Upper lobe of right lung (tissue), 1 donor: ENCODE data around the gene RBBP8NL. TPM values are rescaled to one million over a fixed set of nuclear protein-coding genes. Genes with fewer than 3 reads are reported as not detected.

ENCODE experiments used
- ATAC-seq: fragments of 200-7000 bp; cut with Tn5 transposase; one replicate; pipeline ENCODE4 v1.9.1; 2020; ENCODE audit warnings: mild to moderate bottlenecking, moderate library complexity
- DNase-seq: peaks from one replicate; pipeline ENCODE4 v3.0.0-alpha.2; 2020
- H3K27ac ChIP-seq: fragments of 200-600 bp; one replicate; pipeline ENCODE4 v1.8.0; 2022
- H3K27me3 ChIP-seq: fragments of 200-600 bp; one replicate; pipeline ENCODE4 v1.8.0; 2022; ENCODE audit warnings: mild to moderate bottlenecking
- H3K36me3 ChIP-seq: fragments of 200-600 bp; one replicate; pipeline ENCODE4 v1.8.0; 2022
- H3K4me1 ChIP-seq: fragments of 200-600 bp; one replicate; pipeline ENCODE4 v1.8.0; 2022
- H3K4me3 ChIP-seq: fragments of 200-600 bp; one replicate; pipeline ENCODE4 v1.8.0; 2022; ENCODE audit warnings: mild to moderate bottlenecking
- H3K9me3 ChIP-seq: fragments of 200-600 bp; one replicate; pipeline ENCODE4 v1.8.0; 2022
- intact Hi-C: fragments of 100-400 bp; cut with DNase I; formaldehyde crosslinking; loops from one replicate; pipeline ENCODE4 v1.11.0; 2022
- total RNA-seq: library from RNA; stranded (reverse); fragmentation: NEBNext Ultra II Directional; extraction: Animal tissue kit (Norgen Biotek cat#: 25700); gene quantifications from one replicate; pipeline ENCODE4 v1.2.1, GENCODE V29; 2021
- TF ChIP-seq, protein P1 (sequence below): fragments of 200-600 bp; IDR thresholded peaks from one replicate; pipeline ENCODE4 v1.8.0; 2022; ENCODE audit warnings: antibody characterized with exemption
- donor health status: DM: no; HTN: yes; CAD: no; lungs with severe emphysema.

RBBP8NL gene
- total RNA-seq, 1 donor from 2014 or later, result 0.64 TPM

DNA sequence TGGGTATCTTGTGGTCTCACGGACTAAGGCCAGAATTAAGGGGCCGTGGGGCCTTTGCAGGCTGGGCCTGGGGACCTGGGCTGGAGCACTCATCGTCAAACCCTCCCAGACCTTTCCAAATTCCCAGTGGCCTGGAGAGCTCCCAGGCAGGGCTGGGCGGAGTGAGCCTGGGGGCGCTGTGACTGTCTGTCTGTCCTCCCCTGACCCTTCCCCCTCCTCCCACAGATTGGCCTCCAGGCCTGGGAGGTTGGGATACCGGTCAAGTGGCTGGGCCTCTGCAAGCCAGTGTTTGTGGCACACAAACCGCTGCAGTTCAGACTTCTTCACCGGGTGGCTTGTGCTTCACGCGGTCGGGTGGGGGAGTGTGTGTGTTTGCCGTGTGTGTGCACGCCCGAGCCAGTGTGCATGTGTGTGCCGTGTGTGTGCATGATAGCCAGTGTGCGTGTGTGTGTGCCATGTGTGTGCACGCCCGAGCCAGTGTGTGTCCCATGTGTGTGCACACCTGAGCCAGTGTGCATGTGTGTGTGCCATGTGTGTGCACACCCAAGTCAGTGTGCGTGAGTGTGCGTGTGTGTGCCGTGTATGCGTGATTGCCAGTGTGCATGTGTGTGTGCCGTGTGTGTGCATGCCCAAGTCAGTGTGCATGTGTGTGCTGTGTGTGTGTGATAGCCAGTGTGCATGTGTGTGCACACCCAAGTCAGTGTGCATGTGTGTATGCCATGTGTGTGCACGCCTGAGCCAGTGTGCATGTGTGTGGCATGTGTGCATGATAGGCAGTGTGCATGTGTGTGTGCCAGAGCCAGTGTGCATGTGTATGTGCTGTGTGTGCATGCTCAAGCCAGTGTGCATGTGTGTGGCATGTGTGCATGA is 6.3 kb downstream of the RBBP8NL start:
- Histone ChIP-seq H3K4me3 (no peak overlapping the region), H3K27ac (no peak overlapping the region), H3K4me1 (no peaks in the 10 kb centered on the region), H3K36me3 (no peaks in the 10 kb centered on the region), H3K9me3 (no peaks in the 10 kb centered on the region), H3K27me3 (no peaks in the 10 kb centered on the region)
- ATAC-seq (no peak), DNase-seq (no peak)
- intact Hi-C loops, result no loop called here
- TF ChIP-seq, protein P1, sequence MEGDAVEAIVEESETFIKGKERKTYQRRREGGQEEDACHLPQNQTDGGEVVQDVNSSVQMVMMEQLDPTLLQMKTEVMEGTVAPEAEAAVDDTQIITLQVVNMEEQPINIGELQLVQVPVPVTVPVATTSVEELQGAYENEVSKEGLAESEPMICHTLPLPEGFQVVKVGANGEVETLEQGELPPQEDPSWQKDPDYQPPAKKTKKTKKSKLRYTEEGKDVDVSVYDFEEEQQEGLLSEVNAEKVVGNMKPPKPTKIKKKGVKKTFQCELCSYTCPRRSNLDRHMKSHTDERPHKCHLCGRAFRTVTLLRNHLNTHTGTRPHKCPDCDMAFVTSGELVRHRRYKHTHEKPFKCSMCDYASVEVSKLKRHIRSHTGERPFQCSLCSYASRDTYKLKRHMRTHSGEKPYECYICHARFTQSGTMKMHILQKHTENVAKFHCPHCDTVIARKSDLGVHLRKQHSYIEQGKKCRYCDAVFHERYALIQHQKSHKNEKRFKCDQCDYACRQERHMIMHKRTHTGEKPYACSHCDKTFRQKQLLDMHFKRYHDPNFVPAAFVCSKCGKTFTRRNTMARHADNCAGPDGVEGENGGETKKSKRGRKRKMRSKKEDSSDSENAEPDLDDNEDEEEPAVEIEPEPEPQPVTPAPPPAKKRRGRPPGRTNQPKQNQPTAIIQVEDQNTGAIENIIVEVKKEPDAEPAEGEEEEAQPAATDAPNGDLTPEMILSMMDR, result no peak

DNA sequence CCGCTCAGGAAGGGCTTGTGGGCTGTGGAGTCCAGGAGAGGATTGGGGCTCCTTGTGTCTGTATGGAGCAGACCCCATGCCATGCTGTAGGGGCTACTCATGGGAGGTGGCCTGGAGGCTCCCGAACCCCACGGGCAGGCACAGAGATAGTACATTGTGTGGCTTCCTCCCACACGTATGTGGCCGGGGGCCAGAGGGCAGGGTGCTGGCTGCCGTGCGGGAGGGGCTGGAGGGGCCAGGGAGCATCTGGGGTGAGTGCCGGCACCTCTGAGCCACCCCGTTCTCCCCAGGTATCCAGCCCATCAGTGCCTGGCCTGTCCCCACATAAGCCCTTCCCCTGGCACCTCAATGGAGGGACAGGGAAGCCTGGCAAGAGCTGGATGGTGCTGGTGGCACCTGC is 7.6 kb downstream of the RBBP8NL start:
- intact Hi-C loops, result no loop called here
- Histone ChIP-seq H3K27ac (no peak overlapping the region), H3K36me3 (no peaks in the 10 kb centered on the region), H3K27me3 (no peaks in the 10 kb centered on the region), H3K4me1 (no peaks in the 10 kb centered on the region), H3K9me3 (no peaks in the 10 kb centered on the region), H3K4me3 (no peak overlapping the region)
- DNase-seq (no peak), ATAC-seq (no peak)
- TF ChIP-seq, protein P1, result no peak

DNA sequence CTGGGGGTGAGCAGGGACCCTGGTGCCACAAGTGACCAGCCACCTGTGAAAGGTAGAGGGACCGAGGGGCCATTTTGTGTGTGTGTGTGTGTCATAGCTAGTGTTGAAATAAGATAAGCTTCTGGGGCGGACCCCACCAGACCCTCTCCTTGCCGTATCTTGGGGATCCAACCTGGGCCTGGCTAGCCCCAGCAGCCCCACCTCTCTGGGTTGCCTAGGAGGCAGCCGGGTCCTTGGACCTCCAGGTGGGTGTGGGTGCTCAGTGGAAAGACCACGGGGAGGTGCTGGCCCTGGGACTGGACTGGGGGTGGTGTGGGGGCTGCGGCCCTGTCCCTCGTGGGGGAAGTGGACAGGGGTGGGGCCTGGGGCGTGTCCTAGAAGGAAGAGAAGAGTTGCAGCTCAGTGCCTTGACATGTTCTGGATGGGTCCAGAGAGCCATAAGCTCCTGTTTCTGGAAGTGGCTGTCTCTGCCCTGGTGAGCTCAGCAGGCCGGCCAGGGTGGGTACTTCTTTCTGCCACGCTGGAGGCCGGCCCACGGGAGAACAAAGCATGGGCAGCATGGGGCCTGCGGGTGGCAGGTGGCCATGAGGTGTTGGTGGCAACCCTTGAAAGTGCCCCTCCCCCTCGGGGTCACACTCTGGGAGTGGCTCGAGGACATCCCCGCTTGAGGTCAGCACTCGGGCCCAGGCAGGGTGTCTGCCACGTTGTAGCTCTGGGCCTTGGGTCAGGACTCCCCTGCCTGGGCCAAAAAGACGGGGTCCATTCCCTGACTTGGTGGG is 8.4 kb downstream of the RBBP8NL start:
- TF ChIP-seq, protein P1, result no peak
- Histone ChIP-seq H3K9me3 (no peaks in the 10 kb centered on the region), H3K4me1 (no peaks in the 10 kb centered on the region), H3K27me3 (no peaks in the 10 kb centered on the region), H3K4me3 (no peak overlapping the region), H3K36me3 (no peaks in the 10 kb centered on the region), H3K27ac (no peak overlapping the region)
- DNase-seq (no peak), ATAC-seq (no peak)
- intact Hi-C loops, result no loop called here

DNA sequence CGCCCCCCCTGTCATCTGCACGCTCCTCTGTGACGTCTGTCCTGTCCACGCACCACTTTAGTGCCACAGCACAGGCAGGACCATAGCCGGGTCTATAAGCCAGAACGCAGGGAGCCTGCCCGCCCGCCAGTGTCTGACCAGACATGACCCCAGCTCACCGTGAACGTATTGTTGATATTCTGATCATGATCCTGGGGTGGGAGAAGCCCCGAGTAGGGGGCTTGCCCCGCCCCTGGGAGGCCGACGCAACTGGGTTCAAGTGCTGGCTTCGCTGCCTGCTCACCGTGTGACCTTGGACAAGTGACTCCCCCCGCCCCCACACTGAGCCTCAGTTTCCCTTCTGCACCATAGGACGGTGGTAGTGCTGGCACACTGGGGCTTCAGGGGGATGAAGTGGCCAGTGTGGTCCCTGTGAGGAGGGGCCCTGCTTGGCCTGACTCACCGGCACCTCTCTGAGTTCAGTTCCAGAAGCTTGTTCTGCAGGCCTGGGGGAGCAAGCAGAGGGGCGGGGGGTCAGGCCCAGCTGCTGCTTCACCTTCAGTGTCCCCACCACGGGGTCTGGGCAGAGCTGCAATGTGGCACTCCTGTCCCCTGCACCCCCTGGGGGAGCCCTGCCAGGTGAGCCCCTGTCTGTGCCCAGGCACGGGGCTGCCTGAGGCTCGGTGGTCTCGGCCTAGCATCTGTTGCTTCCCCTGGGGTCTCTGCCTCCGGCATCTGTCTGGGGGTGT is 9.2 kb downstream of the RBBP8NL start:
- TF ChIP-seq, protein P1, result no peak
- ATAC-seq (no peak), DNase-seq (no peak)
- Histone ChIP-seq H3K27me3 (no peaks in the 10 kb centered on the region), H3K4me3 (no peak overlapping the region), H3K36me3 (no peaks in the 10 kb centered on the region), H3K4me1 (no peaks in the 10 kb centered on the region), H3K27ac (no peak overlapping the region), H3K9me3 (no peaks in the 10 kb centered on the region)
- intact Hi-C loops, result no loop called here

DNA sequence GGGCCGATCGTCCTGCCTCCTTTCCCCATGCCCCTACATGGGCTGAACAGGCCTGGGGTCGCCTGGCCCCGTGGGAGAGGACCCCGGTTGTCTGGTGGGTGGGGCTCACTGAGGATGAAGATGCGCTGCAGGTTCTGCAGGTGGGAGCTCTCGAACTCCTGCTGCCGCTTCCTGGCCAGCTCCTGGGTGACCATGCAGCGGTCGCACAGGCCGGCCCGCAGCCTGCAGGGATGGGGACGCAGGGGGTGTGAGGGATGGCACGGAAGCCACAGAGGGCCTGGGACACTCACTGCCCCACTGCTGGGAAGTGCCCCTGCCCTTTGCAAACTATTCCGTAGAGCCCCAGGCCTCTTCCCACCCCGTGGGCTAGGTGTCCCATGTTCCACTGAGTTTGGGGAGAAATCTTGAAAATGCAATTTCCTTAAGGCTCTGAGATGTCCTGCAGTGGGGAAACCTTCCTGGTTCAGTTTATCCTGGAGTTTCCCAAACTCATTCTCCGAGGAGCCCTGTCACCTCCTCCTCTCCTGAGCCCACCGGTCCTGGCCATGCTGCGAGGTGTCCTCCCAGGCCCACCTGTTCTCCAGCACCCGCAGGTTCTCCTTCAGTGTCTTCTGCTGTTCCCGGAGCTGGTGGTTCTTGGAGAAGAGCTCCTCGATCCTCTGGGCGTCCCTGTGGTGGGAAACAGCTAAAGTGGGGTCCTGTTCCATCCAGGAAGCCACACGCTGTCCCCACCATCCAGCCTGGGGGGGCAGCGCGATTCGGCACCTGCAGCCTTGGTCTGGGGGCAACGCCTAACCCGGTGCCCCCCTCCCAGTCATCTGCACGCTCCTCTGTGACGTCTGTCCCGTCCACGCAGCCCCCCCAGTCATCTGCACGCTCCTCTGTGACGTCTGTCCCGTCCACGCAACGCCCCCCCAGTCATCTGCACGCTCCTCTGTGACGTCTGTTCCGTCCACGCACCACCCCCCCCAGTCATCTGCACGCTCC is 10.4 kb downstream of the RBBP8NL start:
- no peak for DNase-seq
- Histone ChIP-seq H3K27ac (no peak overlapping the region), H3K27me3 (no peaks in the 10 kb centered on the region), H3K4me1 (no peaks in the 10 kb centered on the region), H3K36me3 (no peaks in the 10 kb centered on the region), H3K4me3 (no peak overlapping the region), H3K9me3 (no peaks in the 10 kb centered on the region)
- TF ChIP-seq, protein P1, result no peak
- intact Hi-C loops, result no loop called here
- no peak for ATAC-seq
